GM20000 (cell line): ENCODE data around the gene SCN4B.

Experiments used
- DNase-seq: peaks from one replicate; pipeline ENCODE4 v3.0.0; 2012; ENCODE audit warnings: low spot score
- TF ChIP-seq, protein P1 (sequence below): IDR thresholded peaks from 2 replicates; pipeline ENCODE4 v1.5.1; 2012; ENCODE audit warnings: mild to moderate bottlenecking, control low read depth; ENCODE audit errors: extremely low read depth, missing control alignments

SCN4B gene

DNA sequence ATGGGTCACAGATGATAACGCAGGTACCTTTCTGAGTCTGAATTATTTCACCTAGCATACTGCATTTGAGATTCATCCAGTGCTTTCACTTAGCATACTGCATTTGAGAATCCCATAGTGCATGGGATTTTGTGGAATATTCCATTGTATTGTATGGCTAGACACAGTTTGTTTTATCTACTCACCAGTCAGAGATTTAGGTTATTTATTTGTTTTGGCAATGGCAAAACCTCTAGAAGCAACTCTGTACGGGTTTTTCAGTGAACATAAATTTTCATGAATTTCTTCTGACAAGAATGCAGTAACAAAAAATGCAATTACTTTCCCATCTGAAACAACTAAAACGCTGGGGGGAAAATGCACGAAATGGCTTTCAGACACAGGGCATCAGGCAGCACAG is 24.3 kb downstream of the SCN4B start:
- TF ChIP-seq, protein P1, sequence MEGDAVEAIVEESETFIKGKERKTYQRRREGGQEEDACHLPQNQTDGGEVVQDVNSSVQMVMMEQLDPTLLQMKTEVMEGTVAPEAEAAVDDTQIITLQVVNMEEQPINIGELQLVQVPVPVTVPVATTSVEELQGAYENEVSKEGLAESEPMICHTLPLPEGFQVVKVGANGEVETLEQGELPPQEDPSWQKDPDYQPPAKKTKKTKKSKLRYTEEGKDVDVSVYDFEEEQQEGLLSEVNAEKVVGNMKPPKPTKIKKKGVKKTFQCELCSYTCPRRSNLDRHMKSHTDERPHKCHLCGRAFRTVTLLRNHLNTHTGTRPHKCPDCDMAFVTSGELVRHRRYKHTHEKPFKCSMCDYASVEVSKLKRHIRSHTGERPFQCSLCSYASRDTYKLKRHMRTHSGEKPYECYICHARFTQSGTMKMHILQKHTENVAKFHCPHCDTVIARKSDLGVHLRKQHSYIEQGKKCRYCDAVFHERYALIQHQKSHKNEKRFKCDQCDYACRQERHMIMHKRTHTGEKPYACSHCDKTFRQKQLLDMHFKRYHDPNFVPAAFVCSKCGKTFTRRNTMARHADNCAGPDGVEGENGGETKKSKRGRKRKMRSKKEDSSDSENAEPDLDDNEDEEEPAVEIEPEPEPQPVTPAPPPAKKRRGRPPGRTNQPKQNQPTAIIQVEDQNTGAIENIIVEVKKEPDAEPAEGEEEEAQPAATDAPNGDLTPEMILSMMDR = no peak
- DNase-seq = no peak

DNA sequence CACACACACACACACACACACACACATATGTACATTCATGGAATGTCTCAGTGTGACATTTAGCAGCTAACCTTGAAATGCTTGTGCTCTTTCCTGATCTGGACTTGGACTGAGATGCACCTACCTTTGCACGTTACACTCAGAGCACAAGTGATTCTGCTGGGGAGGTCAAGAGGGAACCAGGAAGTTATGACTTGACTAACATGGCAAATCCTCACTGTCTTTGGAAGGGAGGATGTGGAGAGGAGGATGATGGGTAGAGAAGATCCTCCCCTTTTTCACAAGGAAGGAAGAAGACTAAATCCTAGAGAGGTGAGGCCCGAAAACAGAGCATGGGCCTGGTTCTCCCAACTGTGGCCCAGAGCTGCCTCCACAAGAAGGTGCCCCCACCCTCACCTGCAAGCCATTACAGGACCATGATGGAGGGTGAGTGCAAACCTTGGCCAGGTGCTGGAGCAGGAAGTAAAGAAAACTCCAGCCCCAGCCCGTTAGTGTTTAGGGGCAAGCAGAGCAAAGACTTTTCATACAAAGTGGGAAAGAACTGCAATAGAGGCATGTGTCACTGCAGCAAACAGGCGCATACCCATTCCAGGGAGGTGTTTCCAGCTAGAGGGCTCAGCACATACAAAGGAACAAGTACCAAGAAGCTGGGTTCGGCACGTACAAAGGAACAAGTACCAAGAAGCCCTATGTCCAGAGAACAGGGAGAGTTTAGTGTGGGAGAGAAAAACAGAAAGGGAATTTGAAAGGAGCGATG is 26.4 kb downstream of the SCN4B start:
- TF ChIP-seq, protein P1 = no peak
- DNase-seq = no peak

- TF ChIP-seq, protein P1 = no peak
- no peak for DNase-seq
Observed at GRCh38 chr11:118124929-118125535, 27.6 kb downstream of the SCN4B start.

DNA sequence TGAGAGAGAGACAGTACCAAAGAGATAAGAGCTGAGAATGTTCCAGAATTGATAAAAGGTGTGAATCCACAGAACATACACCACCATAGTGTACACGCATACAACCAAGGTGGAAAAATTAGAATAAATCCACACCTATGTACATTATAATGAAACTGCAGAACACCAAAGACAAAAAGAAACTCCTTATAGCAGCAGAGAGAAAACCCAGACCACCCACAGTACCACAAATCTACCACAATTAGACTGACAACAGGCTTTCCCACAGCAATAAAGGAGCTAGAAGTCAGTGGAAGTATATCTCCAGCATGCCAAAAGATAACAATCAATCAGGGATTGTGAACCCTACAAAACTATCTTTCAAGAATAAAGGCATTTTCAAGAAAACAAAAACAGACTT is 31.8 kb downstream of the SCN4B start:
- DNase-seq = no peak
- TF ChIP-seq, protein P1 = no peak

DNA sequence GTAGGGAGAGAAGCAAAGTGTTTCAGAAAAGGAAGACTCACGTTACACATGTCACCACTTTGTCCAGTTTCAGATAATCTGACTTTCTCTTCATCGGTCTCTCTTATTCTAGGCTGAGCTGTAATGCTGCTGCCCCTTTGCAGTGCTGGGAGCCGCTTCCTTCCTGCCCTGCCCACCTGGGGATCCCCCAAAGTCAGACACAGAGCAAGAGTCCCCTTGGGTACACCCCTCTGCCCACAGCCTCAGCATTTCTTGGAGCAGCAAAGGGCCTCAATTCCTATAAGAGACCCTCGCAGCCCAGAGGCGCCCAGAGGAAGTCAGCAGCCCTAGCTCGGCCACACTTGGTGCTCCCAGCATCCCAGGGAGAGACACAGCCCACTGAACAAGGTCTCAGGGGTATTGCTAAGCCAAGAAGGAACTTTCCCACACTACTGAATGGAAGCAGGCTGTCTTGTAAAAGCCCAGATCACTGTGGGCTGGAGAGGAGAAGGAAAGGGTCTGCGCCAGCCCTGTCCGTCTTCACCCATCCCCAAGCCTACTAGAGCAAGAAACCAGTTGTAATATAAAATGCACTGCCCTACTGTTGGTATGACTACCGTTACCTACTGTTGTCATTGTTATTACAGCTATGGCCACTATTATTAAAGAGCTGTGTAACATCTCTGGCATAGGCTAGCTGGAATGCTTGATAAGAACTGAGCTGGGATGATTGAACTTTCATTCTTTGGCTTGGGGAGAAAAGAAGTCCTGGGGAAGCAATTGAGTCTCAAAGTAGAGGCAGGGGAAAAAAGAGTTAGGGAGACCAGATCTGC is 34.6 kb downstream of the SCN4B start:
- TF ChIP-seq, protein P1 = no peak
- no peak for DNase-seq

DNA sequence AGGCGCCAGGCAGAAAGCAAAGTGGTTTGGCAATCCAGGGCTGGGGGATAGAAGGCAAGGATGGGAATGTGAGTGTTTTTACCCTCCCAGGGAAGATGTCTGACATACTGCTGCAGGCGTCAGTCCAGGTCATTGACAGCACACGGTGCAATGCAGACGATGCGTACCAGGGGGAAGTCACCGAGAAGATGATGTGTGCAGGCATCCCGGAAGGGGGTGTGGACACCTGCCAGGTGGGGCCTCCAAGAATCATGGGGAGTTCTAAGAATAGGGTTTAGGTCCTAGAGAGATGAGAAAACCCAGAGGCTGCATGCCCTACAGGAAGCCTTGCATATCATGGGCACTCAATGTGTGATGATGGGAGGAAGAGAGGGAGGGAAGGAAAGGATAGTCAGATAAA is 37.6 kb downstream of the SCN4B start:
- TF ChIP-seq, protein P1 = no peak
- no peak for DNase-seq

- no peak for DNase-seq
- TF ChIP-seq, protein P1 = no peak
Observed at GRCh38 chr11:118114266-118114665, 38.4 kb downstream of the SCN4B start.
